ENCODE results near the gene MRPL38.
A peak's percentile ranks its signal among the peaks of the same experiment; 100 is the strongest.

MRPL38 gene

DNA sequence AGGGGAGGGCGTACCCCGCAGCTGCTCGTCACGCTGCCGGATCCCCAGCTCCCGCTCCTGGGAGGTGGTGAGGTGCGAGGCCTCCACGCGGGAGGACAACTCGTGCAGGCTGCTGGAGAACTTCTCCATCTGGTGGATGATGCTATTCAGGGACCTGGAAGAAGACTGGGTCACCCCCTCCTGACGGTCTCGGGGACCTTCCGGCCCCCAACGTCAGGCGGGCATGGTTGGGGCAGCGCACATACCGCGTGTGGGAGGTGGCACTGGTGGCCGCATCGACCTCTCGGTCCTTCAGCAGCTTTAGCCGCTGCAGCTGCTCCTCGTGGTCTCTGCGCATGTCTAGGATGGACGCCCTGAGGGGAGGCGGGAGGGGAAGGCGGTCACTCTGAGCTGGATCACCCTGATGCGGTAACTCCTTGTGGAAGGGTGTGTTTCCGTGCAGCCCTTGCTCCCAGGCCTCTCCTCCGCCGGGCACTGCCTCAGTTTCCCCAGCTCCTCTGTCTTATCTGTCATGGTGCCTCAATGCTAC is 13.3 kb upstream of the MRPL38 start:
- DNase-seq, result no peak
- Histone ChIP-seq H3K4me3 (ENCODE audit: low read depth, low read length) (no peak overlapping the region), H3K27ac (no peak overlapping the region), H3K36me3 (peaks cover 36% of the 10 kb centered on the region), H3K27me3 (ENCODE audit: insufficient read depth, low read depth, severe bottlenecking) (no peaks in the 10 kb centered on the region), H3K9me3 (ENCODE audit: severe bottlenecking) (no peaks in the 10 kb centered on the region)
- TF ChIP-seq, protein P1, sequence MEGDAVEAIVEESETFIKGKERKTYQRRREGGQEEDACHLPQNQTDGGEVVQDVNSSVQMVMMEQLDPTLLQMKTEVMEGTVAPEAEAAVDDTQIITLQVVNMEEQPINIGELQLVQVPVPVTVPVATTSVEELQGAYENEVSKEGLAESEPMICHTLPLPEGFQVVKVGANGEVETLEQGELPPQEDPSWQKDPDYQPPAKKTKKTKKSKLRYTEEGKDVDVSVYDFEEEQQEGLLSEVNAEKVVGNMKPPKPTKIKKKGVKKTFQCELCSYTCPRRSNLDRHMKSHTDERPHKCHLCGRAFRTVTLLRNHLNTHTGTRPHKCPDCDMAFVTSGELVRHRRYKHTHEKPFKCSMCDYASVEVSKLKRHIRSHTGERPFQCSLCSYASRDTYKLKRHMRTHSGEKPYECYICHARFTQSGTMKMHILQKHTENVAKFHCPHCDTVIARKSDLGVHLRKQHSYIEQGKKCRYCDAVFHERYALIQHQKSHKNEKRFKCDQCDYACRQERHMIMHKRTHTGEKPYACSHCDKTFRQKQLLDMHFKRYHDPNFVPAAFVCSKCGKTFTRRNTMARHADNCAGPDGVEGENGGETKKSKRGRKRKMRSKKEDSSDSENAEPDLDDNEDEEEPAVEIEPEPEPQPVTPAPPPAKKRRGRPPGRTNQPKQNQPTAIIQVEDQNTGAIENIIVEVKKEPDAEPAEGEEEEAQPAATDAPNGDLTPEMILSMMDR (IDR thresholded peaks at IDR 0.05; ENCODE audit: low read depth, low read length), result no peak

DNA sequence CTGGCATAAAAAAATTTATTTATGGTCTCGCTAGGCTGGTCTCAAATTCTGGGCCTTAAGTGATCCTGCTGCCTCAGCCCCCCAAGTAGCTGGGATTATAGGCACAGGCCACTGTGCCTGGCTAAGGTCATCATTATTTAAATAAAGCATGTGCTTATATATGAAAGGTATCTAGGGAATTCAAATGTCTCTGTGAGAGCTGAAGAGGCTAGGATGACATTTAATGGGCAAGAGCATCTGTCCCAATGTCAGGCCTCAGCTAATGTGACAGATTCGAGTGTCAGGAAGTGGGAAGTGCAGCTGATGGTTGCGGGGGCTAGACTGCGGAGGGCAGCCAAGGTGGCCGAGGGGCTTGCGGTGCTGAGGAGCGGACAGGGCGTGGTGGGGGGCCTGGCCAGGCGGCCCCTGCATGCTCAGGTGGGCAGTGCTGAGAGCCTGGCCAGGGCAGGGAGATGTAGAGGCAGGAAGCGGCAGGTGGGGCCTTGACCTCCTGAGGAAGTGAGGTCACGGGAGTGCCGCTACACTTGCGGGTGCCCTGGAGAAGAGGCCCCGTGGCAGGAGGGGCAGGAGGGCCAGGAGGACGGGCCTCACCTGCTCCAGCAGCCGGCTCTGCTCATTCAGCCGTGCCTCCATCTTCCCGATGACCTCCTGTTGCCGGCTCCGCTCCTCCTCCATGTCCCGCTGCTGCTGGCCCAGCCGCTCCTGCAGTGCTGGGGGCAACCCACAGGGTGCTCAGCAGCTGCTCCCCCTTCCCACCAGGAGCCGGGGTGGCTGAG is 12.6 kb upstream of the MRPL38 start:
- TF ChIP-seq, protein P1 (IDR thresholded peaks at IDR 0.05; ENCODE audit: low read depth, low read length), result no peak
- no peak for DNase-seq

GRCh38 chr17:75915268-75915667 is 10.6 kb upstream of the MRPL38 start:
- no peak for DNase-seq
- TF ChIP-seq, protein P1 (IDR thresholded peaks at IDR 0.05; ENCODE audit: low read depth, low read length), result no peak
- Histone ChIP-seq H3K27me3 (ENCODE audit: insufficient read depth, low read depth, severe bottlenecking) (no peaks in the 10 kb centered on the region), H3K9me3 (ENCODE audit: severe bottlenecking) (no peaks in the 10 kb centered on the region), H3K27ac (peak overlapping the region; percentile 81), H3K4me3 (ENCODE audit: low read depth, low read length) (no peak overlapping the region), H3K36me3 (peaks cover 33% of the 10 kb centered on the region)

More for the DNA sequence above, 12.6 kb upstream of the MRPL38 start:
- H3K9me3 ChIP-seq (ENCODE audit: severe bottlenecking), result no peaks in the 10 kb centered on the region
- no peak overlapping the region for H3K4me3 ChIP-seq (ENCODE audit: low read depth, low read length)
- no peak overlapping the region for H3K27ac ChIP-seq
- H3K27me3 ChIP-seq (ENCODE audit: insufficient read depth, low read depth, severe bottlenecking), result no peaks in the 10 kb centered on the region
- peaks cover 33% of the 10 kb centered on the region for H3K36me3 ChIP-seq

DNA sequence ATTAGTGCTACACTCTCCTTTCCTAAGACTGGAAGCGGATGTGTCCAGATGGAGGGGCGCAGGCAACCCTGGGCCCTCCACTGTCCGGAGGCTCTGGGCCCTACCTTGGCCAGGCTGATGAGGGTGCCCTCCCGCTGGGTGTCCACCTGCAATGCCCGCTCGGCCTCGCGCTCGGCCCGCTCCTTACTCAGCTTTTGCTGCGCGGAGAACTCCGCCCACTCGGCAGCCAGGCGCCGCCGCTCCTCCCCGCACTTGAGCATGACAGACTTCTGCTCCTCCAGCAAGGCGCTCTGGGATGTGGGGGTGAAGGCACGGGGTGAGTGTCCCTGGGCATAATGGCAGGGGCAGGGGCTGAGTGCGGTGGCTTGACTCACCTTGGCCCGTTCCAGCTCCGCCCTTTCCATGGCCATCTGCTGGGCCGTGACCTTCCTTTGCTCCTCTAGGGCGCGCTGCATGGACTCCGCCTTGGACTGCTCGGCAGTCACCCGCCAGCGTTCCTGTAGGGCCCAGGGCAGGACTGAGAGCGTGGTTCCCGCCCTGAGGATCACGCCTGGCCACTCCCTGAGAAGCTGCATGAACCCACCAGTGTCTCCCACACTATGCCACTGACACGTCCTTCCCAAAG is 10.1 kb upstream of the MRPL38 start:
- H3K36me3 ChIP-seq, result peaks cover 33% of the 10 kb centered on the region
- DNase-seq, result peak; percentile 85
- peak overlapping the region; percentile 14 for H3K4me3 ChIP-seq (ENCODE audit: low read depth, low read length)

DNA sequence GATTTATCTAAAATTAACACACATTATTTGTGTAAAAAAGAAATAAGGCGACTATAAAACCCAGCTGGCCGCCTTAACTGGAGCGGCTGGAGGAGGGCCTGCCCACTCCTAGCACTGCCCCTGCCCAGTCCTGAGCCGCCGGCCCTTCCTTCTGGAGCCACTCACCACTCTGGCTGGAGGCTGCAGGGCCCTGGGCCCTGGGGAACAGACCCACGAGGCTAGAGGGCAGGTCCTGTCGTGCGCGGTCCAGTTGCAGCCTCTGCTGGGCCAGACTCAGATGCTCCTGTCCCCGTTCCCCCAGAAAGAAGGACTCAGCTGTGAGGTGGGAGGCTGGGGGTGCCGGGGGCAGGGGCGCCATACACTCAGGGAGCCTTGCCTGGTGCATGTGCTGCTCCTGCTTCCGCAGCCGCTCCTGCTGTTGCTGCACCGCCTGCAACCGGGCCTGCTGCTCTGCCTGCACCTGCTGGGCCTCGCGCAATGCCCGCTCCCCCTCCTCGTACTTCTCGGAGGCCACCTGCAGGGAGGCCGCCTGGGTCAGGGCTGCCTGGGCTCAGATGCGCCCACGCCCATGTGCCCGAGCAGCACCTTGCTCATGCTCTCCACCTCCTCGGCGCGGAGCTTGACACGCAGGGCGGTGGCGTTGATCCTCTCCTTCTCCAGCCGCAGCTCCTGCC is 9.0 kb upstream of the MRPL38 start:
- TF ChIP-seq, protein P1 (IDR thresholded peaks at IDR 0.05; ENCODE audit: low read depth, low read length), result no peak
- Histone ChIP-seq H3K27ac (peak overlapping the region; percentile 81), H3K9me3 (ENCODE audit: severe bottlenecking) (no peaks in the 10 kb centered on the region), H3K4me3 (ENCODE audit: low read depth, low read length) (no peak overlapping the region), H3K36me3 (peaks cover 33% of the 10 kb centered on the region), H3K27me3 (ENCODE audit: insufficient read depth, low read depth, severe bottlenecking) (no peaks in the 10 kb centered on the region)
- no peak for DNase-seq

More for the DNA sequence above, 10.1 kb upstream of the MRPL38 start:
- H3K27ac ChIP-seq, result peak overlapping the region; percentile 81
- TF ChIP-seq, protein P1 (IDR thresholded peaks at IDR 0.05; ENCODE audit: low read depth, low read length), result peak; percentile 54
- H3K9me3 ChIP-seq (ENCODE audit: severe bottlenecking), result no peaks in the 10 kb centered on the region
- no peaks in the 10 kb centered on the region for H3K27me3 ChIP-seq (ENCODE audit: insufficient read depth, low read depth, severe bottlenecking)

Data from WERI-Rb-1 (cell line).